A549 (cell line): Measurements from ENCODE around the gene ST6GALNAC4. TPM values are rescaled to one million over a fixed set of nuclear protein-coding genes. Genes with fewer than 3 reads are reported as not detected.

ENCODE experiments used
- ATAC-seq, 2 experiments: fragments of 200-7000 bp in 1 of 2; fragments of >200 bp in 1 of 2; cut with Nextera tagmentation in 1 of 2; cut with Tn5 transposase in 1 of 2; 3 replicates each; pipeline versions ENCODE4 v1.8.0 to v1.9.1; 2018 to 2020; ENCODE audit warnings: mild to moderate bottlenecking in 1 of 2, moderate library complexity in 1 of 2
- CTCF ChIA-PET: fragments of 300-600 bp; sonication (Branson Sonifier 250); formaldehyde crosslinking; extraction: SDS; loops from one replicate; lab custom pipeline; 2021; ENCODE audit warnings: antibody characterized with exemption, inconsistent platforms; lab: Yijun Ruan, JAX
- POLR2A ChIA-PET: fragments of 350-600 bp; formaldehyde crosslinking; extraction: SDS; loops from one replicate; lab custom pipeline; 2021; ENCODE audit warnings: antibody characterized with exemption, inconsistent platforms; lab: Yijun Ruan, JAX
- DNase-seq, 2 experiments: peaks; one replicate each; pipeline versions ENCODE4 v3.0.0 to v3.0.0-alpha.2; 2011 to 2016; ENCODE audit warnings: low read depth in 1 of 2, low spot score in 1 of 2
- FAIRE-seq: peaks from 2 replicates; lab custom pipeline; 2011; peaks lifted over from hg19 to GRCh38; lab: Jason Lieb, UNC
- H3K27ac ChIP-seq, 2 experiments: fragments of >200 bp; sonication (Bioruptor Twin); formaldehyde crosslinking; 3 replicates each; pipeline ENCODE4 v1.5.1; 2016 to 2017
- H3K4me1 ChIP-seq: fragments of >200 bp; sonication (Bioruptor Twin); formaldehyde crosslinking; 3 replicates; pipeline ENCODE4 v1.6.1; 2016
- H3K4me2 ChIP-seq: fragments of >200 bp; sonication (Bioruptor Twin); formaldehyde crosslinking; 3 replicates; pipeline ENCODE4 v1.6.1; 2016
- H3K4me3 ChIP-seq: fragments of >200 bp; sonication (Bioruptor Twin); formaldehyde crosslinking; 3 replicates; pipeline ENCODE4 v1.5.1; 2016
- H3K9me3 ChIP-seq: fragments of >200 bp; sonication (Bioruptor Twin); formaldehyde crosslinking; 3 replicates; pipeline ENCODE4 v1.6.1; 2016
- CBX8 ChIP-seq: fragments of 200-600 bp; sonication (generic); IDR thresholded peaks from 2 replicates; pipeline ENCODE4 v1.6.1; 2016
- CHD4 ChIP-seq: fragments of 200-600 bp; sonication (generic); IDR thresholded peaks from 2 replicates; pipeline ENCODE4 v1.6.1; 2016; ENCODE audit warnings: antibody characterized with exemption, mild to moderate bottlenecking, borderline replicate concordance
- EHF ChIP-seq: fragments of 250-450 bp; sonication (Bioruptor Pico); IDR thresholded peaks from 2 replicates; pipeline ENCODE4 v1.5.0; 2020; ENCODE audit warnings: mild to moderate bottlenecking
- FOSL2 ChIP-seq, 2 experiments: fragments of 450-650 bp in 1 of 2; fragments of >200 bp in 1 of 2; sonication (Bioruptor Twin) in 1 of 2; formaldehyde crosslinking; IDR thresholded peaks; 2 replicates each; pipeline versions ENCODE4 v1.5.0 to v1.6.1; 2016 to 2020; ENCODE audit warnings: mild to moderate bottlenecking in 1 of 2, moderate library complexity in 1 of 2
- GATA3 ChIP-seq: IDR thresholded peaks from 2 replicates; pipeline ENCODE4 v1.6.1; 2012; ENCODE audit warnings: borderline replicate concordance
- HDAC2 ChIP-seq: fragments of 200-600 bp; sonication (generic); IDR thresholded peaks from 2 replicates; pipeline ENCODE4 v1.6.1; 2016
- KDM5A ChIP-seq: fragments of 200-600 bp; sonication (generic); IDR thresholded peaks from 2 replicates; pipeline ENCODE4 v1.6.1; 2016; ENCODE audit warnings: antibody characterized with exemption, mild to moderate bottlenecking
- NFE2L2 ChIP-seq: fragments of 150-350 bp; conservative IDR thresholded peaks from 2 replicates; pipeline ENCODE4 v1.6.1; 2014; ENCODE audit warnings: low read length
- NPAS2 ChIP-seq: fragments of 250-450 bp; sonication (Bioruptor Pico); IDR thresholded peaks from 2 replicates; pipeline ENCODE4 v1.8.0; 2022; ENCODE audit warnings: mild to moderate bottlenecking, moderate library complexity, borderline replicate concordance
- NR3C1 ChIP-seq: fragments of >200 bp; sonication (Bioruptor Twin); formaldehyde crosslinking; IDR thresholded peaks from 3 replicates; pipeline ENCODE4 v1.6.1; 2017
- PHF8 ChIP-seq: fragments of 200-600 bp; sonication (generic); IDR thresholded peaks from 2 replicates; pipeline ENCODE4 v1.6.1; 2016; ENCODE audit warnings: low read depth, mild to moderate bottlenecking, antibody characterized with exemption, moderate library complexity, borderline replicate concordance
- RFX5 ChIP-seq: fragments of 450-650 bp; IDR thresholded peaks from 2 replicates; pipeline ENCODE4 v1.7.1; 2014; ENCODE audit warnings: antibody characterized with exemption, mild to moderate bottlenecking, moderate library complexity
- ZSCAN20 ChIP-seq: fragments of 250-450 bp; sonication (Bioruptor Pico); IDR thresholded peaks from 2 replicates; pipeline ENCODE4 v1.8.0; 2022; ENCODE audit warnings: mild to moderate bottlenecking, moderate library complexity
- WGBS: methylation state at CpG from one replicate; pipeline ENCODE4 v1.1.6; 2017; ENCODE audit errors: missing lambda C conversion rate; 5-methylcytosine and 5-hydroxymethylcytosine counted together
- polyA plus RNA-seq, 4 experiments: library from polyadenylated mRNA; depleted of rRNA in 3 of 4; stranded (reverse); fragments of >200 nt; fragmentation: RNase III in 1 of 4; extraction: RNeasy Plus Mini Kit Qiagen cat#74134 plus additional on column Dnase treatment in 1 of 4; gene quantifications; 2 replicates in 3 of 4; 3 replicates in 1 of 4; pipeline ENCODE4 v1.2.3, GENCODE V29; 2011 to 2017
- small RNA-seq, 6 experiments: library from RNA; depleted of rRNA; stranded (forward); fragments of <200 nt; gene quantifications; one replicate each; pipeline ENCODE3, GENCODE V24; 2012
- TF ChIP-seq, protein P1 (sequence below): fragments of 450-650 bp; IDR thresholded peaks from 2 replicates; pipeline ENCODE4 v1.6.1; 2014; ENCODE audit warnings: antibody characterized with exemption
- TF ChIP-seq, protein P2 (sequence below): fragments of >200 bp; sonication (Bioruptor Twin); formaldehyde crosslinking; IDR thresholded peaks from 3 replicates; pipeline ENCODE4 v1.6.1; 2016
- TF ChIP-seq, protein P3 (sequence below): fragments of >200 bp; sonication (Bioruptor Twin); formaldehyde crosslinking; IDR thresholded peaks from 2 replicates; pipeline ENCODE4 v1.6.1; 2016
- TF ChIP-seq, protein P4 (sequence below): IDR thresholded peaks from 2 replicates; pipeline ENCODE4 v1.6.1; 2012

Gene ST6GALNAC4
- polyA plus RNA-seq, 2 of the 4 experiments (the other 2 are of a cell fraction), result 11.0 to 24.8 TPM

DNA sequence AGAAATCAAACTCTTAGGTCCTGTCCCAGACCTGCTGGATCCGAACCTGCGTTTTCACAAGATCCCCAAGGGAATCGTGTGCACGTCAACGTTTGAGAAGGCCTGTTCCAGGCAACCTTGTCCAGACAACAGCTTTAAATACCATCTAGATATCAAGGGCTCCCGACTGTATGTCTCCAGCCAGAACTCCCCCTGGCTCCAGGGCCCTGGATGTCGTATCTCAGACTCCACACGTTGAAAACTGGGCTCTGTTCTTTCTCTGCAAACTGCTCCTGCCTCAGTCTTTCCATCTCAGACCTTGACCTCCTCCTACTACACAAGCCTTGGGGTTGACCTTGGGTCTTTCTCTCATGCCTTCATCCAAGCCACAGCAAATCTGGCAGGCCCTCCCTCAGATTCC is 56.6 kb downstream of the ST6GALNAC4 start:
- FAIRE-seq (no peak), ATAC-seq (no peak), DNase-seq (no peak)
- no peak overlapping the region for H3K27ac ChIP-seq
- no peak overlapping the region for H3K4me3 ChIP-seq
- no peaks in the 10 kb centered on the region; the same call in 2 of the 3 replicates for H3K4me1 ChIP-seq
- POLR2A ChIA-PET, result interaction anchor here (0.7 kb wide), 1 partner anchor 613 kb away, joined by 5 read pairs; no protein-coding TSS in a partner anchor
- CTCF ChIA-PET, result interaction anchor here (0.9 to 6.2 kb wide), 4 partner anchors 11 to 125 kb away, joined by 4 to 63 read pairs (median 8); partner anchors contain the start of gene TOR2A
- TF ChIP-seq, protein P1, sequence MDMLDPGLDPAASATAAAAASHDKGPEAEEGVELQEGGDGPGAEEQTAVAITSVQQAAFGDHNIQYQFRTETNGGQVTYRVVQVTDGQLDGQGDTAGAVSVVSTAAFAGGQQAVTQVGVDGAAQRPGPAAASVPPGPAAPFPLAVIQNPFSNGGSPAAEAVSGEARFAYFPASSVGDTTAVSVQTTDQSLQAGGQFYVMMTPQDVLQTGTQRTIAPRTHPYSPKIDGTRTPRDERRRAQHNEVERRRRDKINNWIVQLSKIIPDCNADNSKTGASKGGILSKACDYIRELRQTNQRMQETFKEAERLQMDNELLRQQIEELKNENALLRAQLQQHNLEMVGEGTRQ, result no peak
- no peak for TF ChIP-seq GATA3
- no peak for TF ChIP-seq HDAC2
- TF ChIP-seq NPAS2 (CRISPR knock-in tag), result no peak
- no peak for TF ChIP-seq CHD4
- TF ChIP-seq NR3C1, result no peak
- no peak for TF ChIP-seq RFX5
- TF ChIP-seq, protein P2, sequence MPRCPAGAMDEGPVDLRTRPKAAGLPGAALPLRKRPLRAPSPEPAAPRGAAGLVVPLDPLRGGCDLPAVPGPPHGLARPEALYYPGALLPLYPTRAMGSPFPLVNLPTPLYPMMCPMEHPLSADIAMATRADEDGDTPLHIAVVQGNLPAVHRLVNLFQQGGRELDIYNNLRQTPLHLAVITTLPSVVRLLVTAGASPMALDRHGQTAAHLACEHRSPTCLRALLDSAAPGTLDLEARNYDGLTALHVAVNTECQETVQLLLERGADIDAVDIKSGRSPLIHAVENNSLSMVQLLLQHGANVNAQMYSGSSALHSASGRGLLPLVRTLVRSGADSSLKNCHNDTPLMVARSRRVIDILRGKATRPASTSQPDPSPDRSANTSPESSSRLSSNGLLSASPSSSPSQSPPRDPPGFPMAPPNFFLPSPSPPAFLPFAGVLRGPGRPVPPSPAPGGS, result no peak
- TF ChIP-seq, protein P3, sequence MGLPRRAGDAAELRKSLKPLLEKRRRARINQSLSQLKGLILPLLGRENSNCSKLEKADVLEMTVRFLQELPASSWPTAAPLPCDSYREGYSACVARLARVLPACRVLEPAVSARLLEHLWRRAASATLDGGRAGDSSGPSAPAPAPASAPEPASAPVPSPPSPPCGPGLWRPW, result no peak
- no peak for TF ChIP-seq NFE2L2
- no peak for TF ChIP-seq FOSL2 (IDR thresholded peaks at IDR 0.05)
- no peak for TF ChIP-seq FOSL2 (CRISPR knock-in tag; IDR thresholded peaks at IDR 0.05)
- TF ChIP-seq EHF (CRISPR knock-in tag), result no peak
- no peak for TF ChIP-seq KDM5A
- no peak for TF ChIP-seq CBX8
- no peaks in the 10 kb centered on the region for H3K9me3 ChIP-seq
- H3K4me2 ChIP-seq, result no peak overlapping the region
- 78% methylated on average over 8 of the region's 8 CpGs for WGBS

DNA sequence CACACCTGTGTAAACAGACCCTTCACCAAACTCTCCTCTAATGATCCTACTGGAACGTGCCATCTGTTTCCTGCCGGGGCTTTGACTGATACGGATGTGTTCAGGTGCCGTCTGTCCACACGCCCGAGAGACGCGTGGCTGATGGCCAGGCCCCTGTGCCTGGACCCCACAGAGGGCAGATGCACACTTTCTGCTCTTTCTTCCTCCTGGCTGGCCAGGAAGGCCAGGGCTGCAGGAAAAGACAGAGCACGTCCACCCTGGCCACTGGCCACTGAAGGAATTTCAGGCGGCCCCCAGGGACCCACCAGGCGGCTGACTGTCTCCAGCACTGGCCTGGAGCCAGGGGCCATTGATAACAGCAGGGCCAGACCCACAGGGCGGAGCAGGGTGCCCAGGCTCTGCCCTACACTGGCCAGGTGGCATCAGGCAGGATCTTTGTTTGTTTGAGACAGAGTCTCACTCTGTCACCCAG is 58.8 kb downstream of the ST6GALNAC4 start:
- Histone ChIP-seq H3K4me2 (no peak overlapping the region), H3K4me3 (no peak overlapping the region), H3K27ac (no peak overlapping the region), H3K9me3 (no peaks in the 10 kb centered on the region), H3K4me1 (no peaks in the 10 kb centered on the region; the same call in 2 of the 3 replicates)
- DNase-seq (no peak), FAIRE-seq (no peak), ATAC-seq (no peak)
- POLR2A ChIA-PET, result no interaction called here
- WGBS, result 80% methylated on average over 12 of the region's 12 CpGs
- TF ChIP-seq ZSCAN20 (CRISPR knock-in tag), result no peak
- TF ChIP-seq KDM5A, result no peak
- TF ChIP-seq, protein P4, sequence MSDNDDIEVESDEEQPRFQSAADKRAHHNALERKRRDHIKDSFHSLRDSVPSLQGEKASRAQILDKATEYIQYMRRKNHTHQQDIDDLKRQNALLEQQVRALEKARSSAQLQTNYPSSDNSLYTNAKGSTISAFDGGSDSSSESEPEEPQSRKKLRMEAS, result no peak
- no peak for TF ChIP-seq PHF8
- CTCF ChIA-PET, result interaction anchor here (1.0 to 6.2 kb wide), 4 partner anchors 12 to 165 kb away, joined by 3 to 63 read pairs (median 34); partner anchors contain the start of gene TOR2A

Small RNAs within 50 kb of the gene (small RNA-seq; reads per million reads assigned to genes)
- 0 to 4.5 (median 0.19) reads per million in 6 experiments for gene MIR4672

Other genes with a start within 250 kb of the ST6GALNAC4 start
- 0.04 TPM in 1 of 2 replicates, not detected in the other for gene CFAP157, start 210.1 kb downstream of the ST6GALNAC4 start, polyA plus RNA-seq (2011; rRNA removed)
- 0.04 TPM in 1 of 3 replicates, not detected in the others for gene CFAP157, start 210.1 kb downstream of the ST6GALNAC4 start, polyA plus RNA-seq (2017; fragmentation: RNase III; extraction: RNeasy Plus Mini Kit Qiagen cat#74134 plus additional on column Dnase treatment)
- gene PTRH1, start 201.4 kb downstream of the ST6GALNAC4 start, polyA plus RNA-seq (2011; rRNA removed), result 3.5 and 5.1 TPM in 2 replicates
- gene PTRH1, start 201.4 kb downstream of the ST6GALNAC4 start, polyA plus RNA-seq (2017; fragmentation: RNase III; extraction: RNeasy Plus Mini Kit Qiagen cat#74134 plus additional on column Dnase treatment), result 9.9 to 12.6 TPM (median 11.4 TPM) in 3 replicates
- gene TTC16, start 201.0 kb downstream of the ST6GALNAC4 start, polyA plus RNA-seq (2011; rRNA removed), result 0.03 TPM in 1 of 2 replicates, not detected in the other
- gene TTC16, start 201.0 kb downstream of the ST6GALNAC4 start, polyA plus RNA-seq (2017; fragmentation: RNase III; extraction: RNeasy Plus Mini Kit Qiagen cat#74134 plus additional on column Dnase treatment), result not detected in 3 replicates
- gene TOR2A, start 181.7 kb downstream of the ST6GALNAC4 start, polyA plus RNA-seq (2011; rRNA removed), result 4.9 and 5.5 TPM in 2 replicates
- 9.4 to 9.6 TPM (median 9.5 TPM) in 3 replicates for gene TOR2A, start 181.7 kb downstream of the ST6GALNAC4 start, polyA plus RNA-seq (2017; fragmentation: RNase III; extraction: RNeasy Plus Mini Kit Qiagen cat#74134 plus additional on column Dnase treatment)
- gene SH2D3C, start 138.4 kb downstream of the ST6GALNAC4 start, polyA plus RNA-seq (2011; rRNA removed), result 0.06 and 0.11 TPM in 2 replicates
- gene SH2D3C, start 138.4 kb downstream of the ST6GALNAC4 start, polyA plus RNA-seq (2017; fragmentation: RNase III; extraction: RNeasy Plus Mini Kit Qiagen cat#74134 plus additional on column Dnase treatment), result 0.04 to 0.08 TPM (median 0.06 TPM) in 3 replicates
- 45.7 and 46.7 TPM in 2 replicates for gene CDK9, start 131.0 kb downstream of the ST6GALNAC4 start, polyA plus RNA-seq (2011; rRNA removed)
- gene CDK9, start 131.0 kb downstream of the ST6GALNAC4 start, polyA plus RNA-seq (2017; fragmentation: RNase III; extraction: RNeasy Plus Mini Kit Qiagen cat#74134 plus additional on column Dnase treatment), result 35.3 to 46.2 TPM (median 43.8 TPM) in 3 replicates
- gene FPGS, start 114.2 kb downstream of the ST6GALNAC4 start, polyA plus RNA-seq (2011; rRNA removed), result 28.8 and 33.4 TPM in 2 replicates
- 48.5 to 54.3 TPM (median 48.5 TPM) in 3 replicates for gene FPGS, start 114.2 kb downstream of the ST6GALNAC4 start, polyA plus RNA-seq (2017; fragmentation: RNase III; extraction: RNeasy Plus Mini Kit Qiagen cat#74134 plus additional on column Dnase treatment)
- not detected in 2 replicates for gene ENG, start 62.4 kb downstream of the ST6GALNAC4 start, polyA plus RNA-seq (2011; rRNA removed)
- 0.03 to 0.15 TPM (median 0.08 TPM) in 3 replicates for gene ENG, start 62.4 kb downstream of the ST6GALNAC4 start, polyA plus RNA-seq (2017; fragmentation: RNase III; extraction: RNeasy Plus Mini Kit Qiagen cat#74134 plus additional on column Dnase treatment)
- gene AK1, start 39.4 kb downstream of the ST6GALNAC4 start, polyA plus RNA-seq (2011; rRNA removed), result 30.0 and 33.6 TPM in 2 replicates
- 31.9 to 38.2 TPM (median 31.9 TPM) in 3 replicates for gene AK1, start 39.4 kb downstream of the ST6GALNAC4 start, polyA plus RNA-seq (2017; fragmentation: RNase III; extraction: RNeasy Plus Mini Kit Qiagen cat#74134 plus additional on column Dnase treatment)
- gene ST6GALNAC6, start 17.4 kb downstream of the ST6GALNAC4 start, polyA plus RNA-seq (2011; rRNA removed), result 8.2 and 14.7 TPM in 2 replicates
- 15.8 to 25.2 TPM (median 22.0 TPM) in 3 replicates for gene ST6GALNAC6, start 17.4 kb downstream of the ST6GALNAC4 start, polyA plus RNA-seq (2017; fragmentation: RNase III; extraction: RNeasy Plus Mini Kit Qiagen cat#74134 plus additional on column Dnase treatment)
- 1.8 and 2.4 TPM in 2 replicates for gene PIP5KL1, start 13.7 kb upstream of the ST6GALNAC4 start, polyA plus RNA-seq (2011; rRNA removed)
- 2.0 to 3.7 TPM (median 2.5 TPM) in 3 replicates for gene PIP5KL1, start 13.7 kb upstream of the ST6GALNAC4 start, polyA plus RNA-seq (2017; fragmentation: RNase III; extraction: RNeasy Plus Mini Kit Qiagen cat#74134 plus additional on column Dnase treatment)
- gene DPM2, start 20.8 kb upstream of the ST6GALNAC4 start, polyA plus RNA-seq (2011; rRNA removed), result 41.9 and 48.8 TPM in 2 replicates
- 45.9 to 50.1 TPM (median 46.3 TPM) in 3 replicates for gene DPM2, start 20.8 kb upstream of the ST6GALNAC4 start, polyA plus RNA-seq (2017; fragmentation: RNase III; extraction: RNeasy Plus Mini Kit Qiagen cat#74134 plus additional on column Dnase treatment)
- 24.4 and 30.3 TPM in 2 replicates for gene EEIG1, start 63.9 kb upstream of the ST6GALNAC4 start, polyA plus RNA-seq (2011; rRNA removed)
- 24.1 to 33.0 TPM (median 31.5 TPM) in 3 replicates for gene EEIG1, start 63.9 kb upstream of the ST6GALNAC4 start, polyA plus RNA-seq (2017; fragmentation: RNase III; extraction: RNeasy Plus Mini Kit Qiagen cat#74134 plus additional on column Dnase treatment)
- gene NAIF1, start 150.3 kb upstream of the ST6GALNAC4 start, polyA plus RNA-seq (2011; rRNA removed), result 6.0 and 7.8 TPM in 2 replicates
- 6.8 to 7.6 TPM (median 7.5 TPM) in 3 replicates for gene NAIF1, start 150.3 kb upstream of the ST6GALNAC4 start, polyA plus RNA-seq (2017; fragmentation: RNase III; extraction: RNeasy Plus Mini Kit Qiagen cat#74134 plus additional on column Dnase treatment)
- gene SLC25A25, start 151.2 kb upstream of the ST6GALNAC4 start, polyA plus RNA-seq (2011; rRNA removed), result 7.0 TPM in 2 replicates
- 6.5 to 7.0 TPM (median 7.0 TPM) in 3 replicates for gene SLC25A25, start 151.2 kb upstream of the ST6GALNAC4 start, polyA plus RNA-seq (2017; fragmentation: RNase III; extraction: RNeasy Plus Mini Kit Qiagen cat#74134 plus additional on column Dnase treatment)
- 79.8 and 94.5 TPM in 2 replicates for gene PTGES2, start 210.7 kb upstream of the ST6GALNAC4 start, polyA plus RNA-seq (2011; rRNA removed)
- 92.6 to 97.2 TPM (median 94.1 TPM) in 3 replicates for gene PTGES2, start 210.7 kb upstream of the ST6GALNAC4 start, polyA plus RNA-seq (2017; fragmentation: RNase III; extraction: RNeasy Plus Mini Kit Qiagen cat#74134 plus additional on column Dnase treatment)
- gene LCN2, start 232.4 kb upstream of the ST6GALNAC4 start, polyA plus RNA-seq (2011; rRNA removed), result 11.9 and 18.1 TPM in 2 replicates
- 2.3 to 3.0 TPM (median 2.6 TPM) in 3 replicates for gene LCN2, start 232.4 kb upstream of the ST6GALNAC4 start, polyA plus RNA-seq (2017; fragmentation: RNase III; extraction: RNeasy Plus Mini Kit Qiagen cat#74134 plus additional on column Dnase treatment)
- gene BBLN, start 243.2 kb upstream of the ST6GALNAC4 start, polyA plus RNA-seq (2011; rRNA removed), result 23.0 and 23.8 TPM in 2 replicates
- 23.3 to 28.1 TPM (median 26.0 TPM) in 3 replicates for gene BBLN, start 243.2 kb upstream of the ST6GALNAC4 start, polyA plus RNA-seq (2017; fragmentation: RNase III; extraction: RNeasy Plus Mini Kit Qiagen cat#74134 plus additional on column Dnase treatment)